Measurements from ENCODE around the gene MACROD2.

DNA sequence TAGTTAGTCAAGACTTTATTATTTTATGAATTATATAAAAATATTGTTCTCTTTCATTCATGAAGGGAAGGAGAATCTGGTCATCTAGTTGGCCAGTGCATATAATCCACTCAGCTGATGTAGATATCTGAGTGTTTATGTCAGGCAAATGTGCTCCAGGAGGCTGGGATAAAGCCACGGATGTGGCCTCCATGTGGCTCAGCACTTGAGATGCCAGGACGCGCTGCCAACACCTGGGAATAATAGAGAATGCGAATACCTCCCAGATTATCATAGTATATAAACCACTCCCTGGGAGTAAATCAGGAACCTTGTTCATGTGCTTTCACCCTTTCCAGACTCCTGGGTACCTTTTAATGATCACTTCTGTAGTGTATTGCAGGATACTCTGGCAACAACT lies 1571.9 kb downstream of the MACROD2 start:
- TF ChIP-seq, protein P1, sequence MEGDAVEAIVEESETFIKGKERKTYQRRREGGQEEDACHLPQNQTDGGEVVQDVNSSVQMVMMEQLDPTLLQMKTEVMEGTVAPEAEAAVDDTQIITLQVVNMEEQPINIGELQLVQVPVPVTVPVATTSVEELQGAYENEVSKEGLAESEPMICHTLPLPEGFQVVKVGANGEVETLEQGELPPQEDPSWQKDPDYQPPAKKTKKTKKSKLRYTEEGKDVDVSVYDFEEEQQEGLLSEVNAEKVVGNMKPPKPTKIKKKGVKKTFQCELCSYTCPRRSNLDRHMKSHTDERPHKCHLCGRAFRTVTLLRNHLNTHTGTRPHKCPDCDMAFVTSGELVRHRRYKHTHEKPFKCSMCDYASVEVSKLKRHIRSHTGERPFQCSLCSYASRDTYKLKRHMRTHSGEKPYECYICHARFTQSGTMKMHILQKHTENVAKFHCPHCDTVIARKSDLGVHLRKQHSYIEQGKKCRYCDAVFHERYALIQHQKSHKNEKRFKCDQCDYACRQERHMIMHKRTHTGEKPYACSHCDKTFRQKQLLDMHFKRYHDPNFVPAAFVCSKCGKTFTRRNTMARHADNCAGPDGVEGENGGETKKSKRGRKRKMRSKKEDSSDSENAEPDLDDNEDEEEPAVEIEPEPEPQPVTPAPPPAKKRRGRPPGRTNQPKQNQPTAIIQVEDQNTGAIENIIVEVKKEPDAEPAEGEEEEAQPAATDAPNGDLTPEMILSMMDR (IDR thresholded peaks at IDR 0.05), result no peak
- TF ChIP-seq POLR2A (IDR thresholded peaks at IDR 0.05), result no peak

All from body of pancreas (tissue), 4 donors.